GM23248 (cell line): ENCODE results near the gene OR2F1. TPM values are rescaled to one million over a fixed set of nuclear protein-coding genes. Genes with fewer than 3 reads are reported as not detected.

ENCODE experiments used
- DNase-seq: peaks from one replicate; pipeline ENCODE4 v3.0.0-alpha.2; 2015
- H2AFZ ChIP-seq: fragments of 200-600 bp; sonication (generic); 2 replicates; pipeline ENCODE4 v1.6.1; 2016; ENCODE audit warnings: antibody characterized with exemption
- H3F3A ChIP-seq: fragments of 200-600 bp; sonication (generic); 2 replicates; pipeline ENCODE4 v1.6.1; 2016; ENCODE audit warnings: mild to moderate bottlenecking, antibody characterized with exemption, mixed run types; ENCODE audit not compliant: insufficient read depth
- H3K27ac ChIP-seq: fragments of 200-600 bp; sonication (generic); 2 replicates; pipeline ENCODE4 v1.5.1; 2016; ENCODE audit warnings: mild to moderate bottlenecking
- H3K27me3 ChIP-seq: fragments of 200-600 bp; sonication (generic); replicated peaks from 2 replicates; pipeline ENCODE4 v1.6.1; 2016; ENCODE audit warnings: mild to moderate bottlenecking; ENCODE audit not compliant: insufficient read depth
- H3K36me3 ChIP-seq: fragments of 200-600 bp; sonication (generic); 2 replicates; pipeline ENCODE4 v1.6.1; 2016; ENCODE audit warnings: low read depth, mild to moderate bottlenecking
- H3K4me1 ChIP-seq: fragments of 200-600 bp; sonication (generic); 2 replicates; pipeline ENCODE4 v1.6.1; 2016; ENCODE audit warnings: mild to moderate bottlenecking; ENCODE audit not compliant: insufficient read depth
- H3K4me2 ChIP-seq: fragments of 200-600 bp; sonication (generic); one replicate; pipeline ENCODE4 v1.6.1; 2016; ENCODE audit warnings: mild to moderate bottlenecking; ENCODE audit not compliant: unreplicated experiment
- H3K4me3 ChIP-seq: fragments of 200-600 bp; sonication (generic); 2 replicates; pipeline ENCODE4 v1.5.1; 2016; ENCODE audit warnings: mild to moderate bottlenecking
- H3K79me2 ChIP-seq: fragments of 200-600 bp; sonication (generic); 2 replicates; pipeline ENCODE4 v1.6.1; 2016; ENCODE audit warnings: mild to moderate bottlenecking; ENCODE audit not compliant: insufficient read depth
- H3K9ac ChIP-seq: fragments of 200-600 bp; sonication (generic); 2 replicates; pipeline ENCODE4 v1.6.1; 2016; ENCODE audit warnings: mild to moderate bottlenecking
- H3K9me2 ChIP-seq: fragments of 200-600 bp; sonication (generic); 2 replicates; pipeline ENCODE4 v1.6.1; 2016; ENCODE audit warnings: mixed run types, mild to moderate bottlenecking, moderate library complexity; ENCODE audit not compliant: insufficient read depth
- H3K9me3 ChIP-seq: fragments of 200-600 bp; sonication (generic); one replicate; pipeline ENCODE4 v1.6.1; 2017; ENCODE audit warnings: low read depth
- H4K20me1 ChIP-seq: fragments of 200-600 bp; sonication (generic); 2 replicates; pipeline ENCODE4 v1.6.0; 2016; ENCODE audit not compliant: insufficient read depth
- EZH2 ChIP-seq: fragments of 200-600 bp; sonication (generic); IDR thresholded peaks from 2 replicates; pipeline ENCODE4 v1.6.1; 2018; ENCODE audit warnings: antibody characterized with exemption, mild to moderate bottlenecking; ENCODE audit not compliant: insufficient read depth, poor library complexity, severe bottlenecking
- EZH2phosphoT487 ChIP-seq: fragments of 200-600 bp; sonication (generic); IDR thresholded peaks from 2 replicates; pipeline ENCODE4 v1.6.1; 2018; ENCODE audit warnings: antibody characterized with exemption, moderate library complexity, mild to moderate bottlenecking, low read depth; ENCODE audit not compliant: insufficient read depth
- WGBS, 2 experiments: methylation state at CpG; one replicate each; pipeline ENCODE4 v1.1.6; 2015 to 2017; ENCODE audit warnings: low lambda C conversion rate in 2 of 2, low coverage in 1 of 2; ENCODE audit errors: missing lambda C conversion rate in 2 of 2; 5-methylcytosine and 5-hydroxymethylcytosine counted together
- in situ Hi-C: fragments of 300-500 bp; cut with MboI; formaldehyde crosslinking; loops from 2 replicates; pipeline ENCODE4 v1.15.0; 2020
- polyA plus RNA-seq: library from polyadenylated mRNA; unstranded; fragments of >200 nt; fragmentation: Nextera tagmentation; extraction: Ambion mirVana; gene quantifications from 2 replicates; pipeline ENCODE4 v1.2.1, GENCODE V29; 2016
- total RNA-seq: library from RNA; depleted of rRNA; stranded (reverse); fragments of >200 nt; shearing (Covaris generic); gene quantifications from 2 replicates; pipeline ENCODE4 v1.2.3, GENCODE V29; 2014

Gene OR2F1
- total and polyA plus RNA-seq, 2 experiments from 2014 or later = not detected

DNA sequence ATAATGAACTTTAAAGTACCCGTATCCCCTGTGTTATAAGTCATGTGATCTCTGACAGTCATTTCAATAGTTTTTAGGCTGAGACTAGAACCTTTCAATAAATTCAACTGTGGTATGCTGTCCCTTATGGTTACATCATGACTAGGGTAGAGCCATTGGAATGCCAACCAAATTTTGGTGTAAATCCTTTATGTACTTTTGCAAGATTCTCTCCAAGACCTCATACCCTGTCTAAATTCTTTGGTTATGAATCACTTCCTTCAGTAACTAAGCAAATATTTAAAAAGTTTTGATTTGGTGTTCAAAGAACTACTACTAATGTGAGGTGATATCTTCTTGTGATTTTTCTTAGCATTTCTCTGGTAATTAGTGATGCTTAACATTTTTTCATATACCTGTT, 24.7 kb downstream of the OR2F1 start:
- H3K9ac ChIP-seq = no peak overlapping the region
- peak; percentile 74 for DNase-seq
- H3K9me2 ChIP-seq = no peaks in the 10 kb centered on the region
- H3K27ac ChIP-seq = peak overlapping the region; percentile 22
- peaks cover 20% of the 10 kb centered on the region for H3F3A ChIP-seq
- 84 to 93% methylated on average over 1 of the region's 1 CpG for WGBS, 2 experiments
- H3K79me2 ChIP-seq = no peaks in the 10 kb centered on the region
- H4K20me1 ChIP-seq = no peaks in the 10 kb centered on the region
- H2AFZ ChIP-seq = no peak overlapping the region
- in situ Hi-C loops = no loop called here
- H3K36me3 ChIP-seq = no peaks in the 10 kb centered on the region
- H3K27me3 ChIP-seq = no peaks in the 10 kb centered on the region
- H3K4me1 ChIP-seq = peaks cover 28% of the 10 kb centered on the region
- no peak overlapping the region for H3K4me3 ChIP-seq
- TF ChIP-seq EZH2 = no peak
- TF ChIP-seq EZH2phosphoT487 = no peak
- H3K9me3 ChIP-seq = no peaks in the 10 kb centered on the region
- peak overlapping the region; percentile 33 for H3K4me2 ChIP-seq

GRCh38 chr7:143979998-143980397, 25.4 kb downstream of the OR2F1 start:
- Histone ChIP-seq H3F3A (peaks cover 20% of the 10 kb centered on the region), H3K4me3 (no peak overlapping the region), H3K9me2 (no peaks in the 10 kb centered on the region), H3K9ac (no peak overlapping the region), H3K79me2 (no peaks in the 10 kb centered on the region), H3K4me1 (peaks cover 28% of the 10 kb centered on the region), H4K20me1 (no peaks in the 10 kb centered on the region), H3K27ac (peak overlapping the region; percentile 22), H3K27me3 (no peaks in the 10 kb centered on the region), H3K9me3 (no peaks in the 10 kb centered on the region), H2AFZ (no peak overlapping the region), H3K4me2 (peak overlapping the region; percentile 33), H3K36me3 (no peaks in the 10 kb centered on the region)
- TF ChIP-seq EZH2 (no peak), EZH2phosphoT487 (no peak)
- DNase-seq = no peak
- 49% methylated on average over 2 of the region's 2 CpGs for whole genome bisulfite sequencing, 2 experiments
- in situ Hi-C loops = no loop called here

- H3K79me2 ChIP-seq = no peaks in the 10 kb centered on the region
- no peak overlapping the region for H3K9ac ChIP-seq
- DNase-seq = peak; percentile 30
- no peaks in the 10 kb centered on the region for H3K9me3 ChIP-seq
- 74 to 77% methylated on average over 10 of the region's 10 CpGs for WGBS, 2 experiments
- peaks cover 20% of the 10 kb centered on the region for H3F3A ChIP-seq
- no peak overlapping the region for H3K4me3 ChIP-seq
- H4K20me1 ChIP-seq = no peaks in the 10 kb centered on the region
- no peak overlapping the region for H2AFZ ChIP-seq
- in situ Hi-C loops = no loop called here
- H3K27me3 ChIP-seq = no peaks in the 10 kb centered on the region
- H3K4me1 ChIP-seq = peaks cover 28% of the 10 kb centered on the region
- no peaks in the 10 kb centered on the region for H3K36me3 ChIP-seq
- no peak overlapping the region for H3K4me2 ChIP-seq
- no peak for TF ChIP-seq EZH2phosphoT487
- no peaks in the 10 kb centered on the region for H3K9me2 ChIP-seq
- H3K27ac ChIP-seq = no peak overlapping the region
These were observed 26.3 kb downstream of the OR2F1 start for GRCh38 chr7:143980746-143981510.

DNA sequence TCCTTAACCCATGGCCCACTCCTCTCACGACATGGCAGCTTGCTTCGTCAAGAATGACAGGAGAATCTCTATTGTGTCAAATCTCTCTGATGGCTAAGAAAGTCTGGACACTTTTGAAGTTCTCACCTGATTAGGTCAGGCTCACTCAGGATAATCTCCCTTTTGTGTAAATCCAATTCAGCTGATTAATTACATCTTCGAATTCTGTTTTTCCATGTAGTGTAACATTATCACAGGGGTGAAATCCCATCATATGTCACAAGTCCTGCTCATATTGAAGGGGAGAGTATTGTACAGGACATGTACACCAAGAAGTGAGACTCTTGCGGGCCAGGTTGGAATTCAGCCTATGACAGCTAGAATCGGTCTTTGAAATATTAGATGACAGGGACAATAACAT, 29.3 kb downstream of the OR2F1 start:
- Histone ChIP-seq H3F3A (peaks cover 18% of the 10 kb centered on the region), H3K4me2 (no peak overlapping the region), H3K27me3 (no peaks in the 10 kb centered on the region), H3K27ac (no peak overlapping the region), H3K9me2 (no peaks in the 10 kb centered on the region), H4K20me1 (no peaks in the 10 kb centered on the region), H3K4me3 (no peak overlapping the region), H3K9ac (no peak overlapping the region), H3K79me2 (no peaks in the 10 kb centered on the region), H2AFZ (no peak overlapping the region), H3K36me3 (no peaks in the 10 kb centered on the region), H3K4me1 (peaks cover 39% of the 10 kb centered on the region), H3K9me3 (no peaks in the 10 kb centered on the region)
- in situ Hi-C loops = no loop called here
- DNase-seq = no peak
- WGBS, 2 experiments = 71 to 73% methylated on average over 5 of the region's 5 CpGs
- TF ChIP-seq EZH2 = no peak
- TF ChIP-seq EZH2phosphoT487 = no peak
